Endothelial cell of umbilical vein (primary cell): Measurements from ENCODE around the gene GATA6. TPM values are rescaled to one million over a fixed set of nuclear protein-coding genes. Genes with fewer than 3 reads are reported as not detected.

ENCODE experiments used
- BruUV-seq: library from RNA; stranded (reverse); fragments of 400-500 nt; replicated peaks from 2 replicates; lab custom pipeline; 2021; lab: Mats Ljungman, UMichigan
- CTCF ChIA-PET: fragments of 300-600, 350-600 bp; sonication (Branson Sonifier 250); formaldehyde crosslinking; loops from one replicate; lab custom pipeline; 2021; ENCODE audit warnings: antibody characterized with exemption, inconsistent platforms; lab: Charles Lee
- POLR2A ChIA-PET: fragments of 300-600, 350-600 bp; sonication (Branson Sonifier 250); formaldehyde crosslinking; loops from one replicate; lab custom pipeline; 2021; ENCODE audit warnings: antibody characterized with exemption, inconsistent platforms; lab: Charles Lee
- DNase-seq: peaks from one replicate; pipeline ENCODE4 v3.0.0-alpha.2; 2011; ENCODE audit warnings: low read depth, low spot score
- FAIRE-seq: peaks from 2 replicates; lab custom pipeline; 2011; peaks lifted over from hg19 to GRCh38; lab: Jason Lieb, UNC
- H2AFZ ChIP-seq: 2 replicates; pipeline ENCODE4 v1.6.0; 2012; ENCODE audit warnings: low read depth, low read length, control low read depth, inconsistent platforms
- H3K27ac ChIP-seq: 2 replicates; pipeline ENCODE4 v1.5.1; 2011; ENCODE audit warnings: low read depth, mild to moderate bottlenecking, control low read depth, low read length, moderate library complexity; ENCODE audit not compliant: insufficient read depth
- H3K27me3 ChIP-seq, 2 experiments: 2 replicates each; pipeline versions ENCODE4 v1.6.0 to v1.6.1; 2011; ENCODE audit warnings: low read length in 2 of 2, mixed read lengths in 1 of 2; ENCODE audit not compliant: control insufficient read depth in 2 of 2, insufficient read depth in 2 of 2
- H3K36me3 ChIP-seq, 2 experiments: 2 replicates in 1 of 2; 3 replicates in 1 of 2; pipeline ENCODE4 v1.5.1; 2011; ENCODE audit warnings: low read length in 2 of 2, mild to moderate bottlenecking in 1 of 2, moderate library complexity in 1 of 2; ENCODE audit not compliant: control insufficient read depth in 2 of 2, insufficient read depth in 2 of 2; ENCODE audit errors: extremely low read depth in 1 of 2
- H3K4me1 ChIP-seq: 3 replicates; pipeline ENCODE4 v1.5.1; 2011; ENCODE audit warnings: mild to moderate bottlenecking, low read length; ENCODE audit not compliant: control insufficient read depth, insufficient read depth; ENCODE audit errors: extremely low read depth
- H3K4me2 ChIP-seq: 2 replicates; pipeline ENCODE4 v1.6.1; 2011; ENCODE audit warnings: low read length, control low read depth, mixed read lengths; ENCODE audit not compliant: insufficient read depth
- H3K4me3 ChIP-seq, 3 experiments: fragments of 200-600 bp in 1 of 3; sonication (generic), shearing (Covaris generic) in 1 of 3; replicated peaks in 1 of 3; 2 replicates each; pipeline ENCODE4 v1.5.1; 2011 to 2016; ENCODE audit warnings: control low read depth in 3 of 3, low read length in 3 of 3, mild to moderate bottlenecking in 2 of 3, inconsistent platforms in 1 of 3, low read depth in 1 of 3, moderate library complexity in 1 of 3; ENCODE audit not compliant: insufficient read depth in 1 of 3
- H3K79me2 ChIP-seq: 2 replicates; pipeline ENCODE4 v1.6.0; 2012; ENCODE audit warnings: low read length, inconsistent platforms; ENCODE audit not compliant: control insufficient read depth, insufficient read depth
- H3K9ac ChIP-seq: replicated peaks from 2 replicates; pipeline ENCODE3; 2011; ENCODE audit warnings: low read length, control low read depth; ENCODE audit not compliant: insufficient read depth; ENCODE audit errors: extremely low read depth
- H3K9me1 ChIP-seq: replicated peaks from 3 replicates; pipeline ENCODE4 v1.6.0; 2011; ENCODE audit warnings: mild to moderate bottlenecking, low read length; ENCODE audit not compliant: control insufficient read depth, insufficient read depth; ENCODE audit errors: extremely low read depth
- H3K9me3 ChIP-seq: replicated peaks from 2 replicates; pipeline ENCODE4 v1.5.1; 2012; ENCODE audit warnings: low read length, inconsistent platforms; ENCODE audit not compliant: control insufficient read depth, insufficient read depth
- H4K20me1 ChIP-seq: replicated peaks from 2 replicates; pipeline ENCODE3; 2011; ENCODE audit warnings: mild to moderate bottlenecking, low read length; ENCODE audit not compliant: control insufficient read depth, insufficient read depth; ENCODE audit errors: extremely low read depth
- CTCF ChIP-seq, 2 donors: IDR thresholded peaks; 1 replicate in 1 of 2; 2 replicates in 1 of 2; pipeline ENCODE4 v1.5.1; 2011; ENCODE audit warnings: low read length in 2 of 2, mild to moderate bottlenecking in 2 of 2, moderate library complexity in 2 of 2, control low read depth in 1 of 2, inconsistent platforms in 1 of 2, low read depth in 1 of 2; ENCODE audit not compliant: insufficient read depth in 1 of 2; ENCODE audit errors: extremely low read depth in 1 of 2
- FOS ChIP-seq: IDR thresholded peaks from 2 replicates; pipeline ENCODE4 v1.6.1; 2011; ENCODE audit warnings: mild to moderate bottlenecking, low read length, moderate library complexity, borderline replicate concordance; ENCODE audit not compliant: insufficient read depth
- GATA2 ChIP-seq: IDR thresholded peaks from 2 replicates; pipeline ENCODE4 v1.7.0; 2011; ENCODE audit warnings: low read depth, mild to moderate bottlenecking, moderate library complexity, mixed read lengths, low read length; ENCODE audit not compliant: insufficient read length, insufficient read depth
- POLR2AphosphoS5 ChIP-seq: IDR thresholded peaks from 2 replicates; pipeline ENCODE4 v1.6.1; 2012; ENCODE audit warnings: low read depth, mild to moderate bottlenecking, control low read depth, low read length, moderate library complexity; ENCODE audit not compliant: insufficient read depth
- dilution Hi-C: fragments of 300-500 bp; cut with MboI; formaldehyde crosslinking; loops from one replicate; pipeline ENCODE4 v1.15.0; 2019; ENCODE audit warnings: low sequenced_read_pairs; ENCODE audit not compliant: extremely low pct_ligation_motif_present
- intact Hi-C: fragments of 100-400 bp; cut with micrococcal nuclease; formaldehyde crosslinking; loops from one replicate; pipeline ENCODE4 v1.10.0; 2022
- polyA plus RNA-seq, 4 experiments: library from polyadenylated mRNA; depleted of rRNA in 3 of 4; stranded (reverse) in 3 of 4; unstranded in 1 of 4; fragments of >200 nt; gene quantifications; 2 replicates each; pipeline versions ENCODE4 v1.2.1 to v1.2.3, GENCODE V29; 2011 to 2012; ENCODE audit warnings: missing spikeins in 1 of 4
- total RNA-seq: library from RNA; stranded (reverse); gene quantifications from 2 replicates; pipeline ENCODE4 v1.2.3, GENCODE V29; 2021

Gene GATA6
- total and polyA plus RNA-seq, 2 donors (not counting 3 experiments of a cell fraction or from before 2014, with no cell fraction given) = 4.1 to 14.6 TPM

DNA sequence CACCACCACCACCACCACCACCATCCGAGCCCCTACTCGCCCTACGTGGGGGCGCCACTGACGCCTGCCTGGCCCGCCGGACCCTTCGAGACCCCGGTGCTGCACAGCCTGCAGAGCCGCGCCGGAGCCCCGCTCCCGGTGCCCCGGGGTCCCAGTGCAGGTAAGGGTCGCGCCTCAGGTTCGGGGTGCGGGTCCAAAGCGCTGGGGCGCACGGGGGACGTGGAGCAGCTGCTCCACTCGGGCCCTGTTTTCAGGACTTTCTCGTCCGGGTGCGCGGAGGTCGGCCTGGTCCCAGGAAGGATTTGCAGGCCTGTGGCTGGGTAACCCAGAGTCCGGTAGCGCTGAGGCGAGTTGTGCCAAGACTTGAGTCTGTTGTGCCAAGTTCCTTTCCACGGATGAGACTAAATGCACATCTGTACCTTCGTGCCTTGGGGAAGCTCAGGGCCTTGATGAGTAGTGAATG is 2.8 kb downstream of the GATA6 start:
- dilution Hi-C loops (loop anchor here (10.0 kb wide), 1 partner anchor 393 kb away; no protein-coding TSS in a partner anchor), intact Hi-C loops (no loop called here)
- no TSS peak for BruUV-seq
- ChIA-PET POLR2A (interaction anchor here (0.5 to 0.6 kb wide), 2 partner anchors 11 to 15 kb away, joined by 3 to 4 read pairs; no protein-coding TSS in a partner anchor), CTCF (interaction anchor here (1.0 to 10.0 kb wide), 3 partner anchors 163 to 388 kb away, joined by 3 to 144 read pairs (median 3); no protein-coding TSS in a partner anchor)
- H3K4me1 ChIP-seq = peaks cover 40% of the 10 kb centered on the region
- H4K20me1 ChIP-seq = no peaks in the 10 kb centered on the region
- H3K27ac ChIP-seq = peak overlapping the region; percentile 87
- DNase-seq = no peak
- H3K4me3 ChIP-seq = peak overlapping the region; percentile 74 to 83 (median 82)
- H3K36me3 ChIP-seq = peaks cover 0 to 9% of the 10 kb centered on the region in 2 experiments
- H3K9ac ChIP-seq = peak overlapping the region; percentile 93
- no peak overlapping the region for H2AFZ ChIP-seq
- H3K4me2 ChIP-seq = peak overlapping the region; percentile 98
- peaks cover 77% of the 10 kb centered on the region for H3K79me2 ChIP-seq
- TF ChIP-seq CTCF (IDR thresholded peaks at IDR 0.05; ENCODE audit: extremely low read depth in 1 of 2, insufficient read depth in 1 of 2, low read depth in 1 of 2, low read length in 2 of 2) (no peak), POLR2AphosphoS5 (no peak), FOS (no peak), GATA2 (no peak)
- no peaks in the 10 kb centered on the region for H3K9me1 ChIP-seq
- no peak for FAIRE-seq
- peaks cover 6 to 14% of the 10 kb centered on the region in 2 experiments for H3K27me3 ChIP-seq
- no peaks in the 10 kb centered on the region for H3K9me3 ChIP-seq
